Activated naive CD8-positive, alpha-beta T cell treated with anti-CD3 and anti-CD28 coated beads, Interleukin-2, amount 10 ng/mL, durations not matched to agents 7 days and 5 days (primary cell): ENCODE results near the gene PTH2R. TPM values are rescaled to one million over a fixed set of nuclear protein-coding genes. Genes with fewer than 3 reads are reported as not detected.
"Not testable (repeated sequence)": the region's sequence is repeated elsewhere in the genome, so short reads cannot be mapped to it uniquely, and the experiment has no call there.

Experiments used
- ATAC-seq: fragments of 150-1000 bp; cut with Tn5 transposase; one replicate; pipeline ENCODE4 v1.10.0; 2021; ENCODE audit warnings: low read depth, moderate library complexity
- POLR2A ChIA-PET: fragments of 350-600 bp; sonication (Branson Sonifier 250); formaldehyde crosslinking; loops from one replicate; lab custom pipeline; 2021; ENCODE audit warnings: antibody characterized with exemption; lab: Charles Lee
- DNase-seq: peaks from one replicate; pipeline ENCODE4 v3.0.0; 2021
- H3K27ac Mint-ChIP-seq: one replicate; pipeline ENCODE4 v1.8.0; 2022; ENCODE audit warnings: mild to moderate bottlenecking, mixed read lengths
- H3K27me3 Mint-ChIP-seq: one replicate; pipeline ENCODE4 v1.8.0; 2022; ENCODE audit warnings: mild to moderate bottlenecking, moderate library complexity, mixed read lengths
- H3K36me3 Mint-ChIP-seq: one replicate; pipeline ENCODE4 v1.8.0; 2021; ENCODE audit warnings: mild to moderate bottlenecking, mixed read lengths
- H3K4me1 Mint-ChIP-seq: one replicate; pipeline ENCODE4 v1.8.0; 2021; ENCODE audit warnings: mixed read lengths
- H3K4me3 Mint-ChIP-seq: one replicate; pipeline ENCODE4 v1.8.0; 2022; ENCODE audit warnings: mild to moderate bottlenecking, moderate library complexity, mixed read lengths
- H3K9me3 Mint-ChIP-seq: one replicate; pipeline ENCODE4 v1.8.0; 2021; ENCODE audit warnings: mixed read lengths
- total RNA-seq, 2 experiments: library from RNA; stranded (reverse); gene quantifications; one replicate each; pipeline ENCODE4 v1.2.3, GENCODE V29; 2021

PTH2R gene
- total RNA-seq, 2 experiments from 2014 or later = 0.11 to 0.22 TPM

- H3K9me3 Mint-ChIP-seq = peaks cover 3% of the 10 kb centered on the region
- no peaks in the 10 kb centered on the region for H3K4me1 Mint-ChIP-seq
- DNase-seq (no peak), ATAC-seq (no peak)
- H3K36me3 Mint-ChIP-seq = no peaks in the 10 kb centered on the region
- peaks cover 2% of the 10 kb centered on the region for H3K27me3 Mint-ChIP-seq
- no peak overlapping the region for H3K27ac Mint-ChIP-seq
- H3K4me3 Mint-ChIP-seq = no peak overlapping the region
- POLR2A ChIA-PET = no interaction called here
Measured at GRCh38 chr2:208511016-208511415, 104.4 kb downstream of the PTH2R start.

- Mint-ChIP-seq H3K36me3 (no peaks in the 10 kb centered on the region), H3K4me1 (no peaks in the 10 kb centered on the region), H3K27me3 (peaks cover 2% of the 10 kb centered on the region), H3K4me3 (no peak overlapping the region), H3K9me3 (peaks cover 2% of the 10 kb centered on the region), H3K27ac (no peak overlapping the region)
- ATAC-seq = no peak
- POLR2A ChIA-PET = no interaction called here
- DNase-seq = no peak
Measured at GRCh38 chr2:208511573-208511972, 105.0 kb downstream of the PTH2R start.

- Mint-ChIP-seq H3K4me1 (no peaks in the 10 kb centered on the region), H3K27me3 (peaks cover 2% of the 10 kb centered on the region), H3K4me3 (no peak overlapping the region), H3K36me3 (no peaks in the 10 kb centered on the region), H3K9me3 (peaks cover 3% of the 10 kb centered on the region), H3K27ac (no peak overlapping the region)
- POLR2A ChIA-PET = no interaction called here
- DNase-seq (no peak), ATAC-seq (no peak)
Measured at GRCh38 chr2:208515099-208515498, 108.5 kb downstream of the PTH2R start.

GRCh38 chr2:208523069-208523468 lies 116.5 kb downstream of the PTH2R start:
- ATAC-seq, H3K9me3 Mint-ChIP-seq, H3K27me3 Mint-ChIP-seq, H3K4me3 Mint-ChIP-seq, DNase-seq, H3K4me1 Mint-ChIP-seq, H3K36me3 Mint-ChIP-seq, H3K27ac Mint-ChIP-seq, POLR2A ChIA-PET: not testable (repeated sequence)

- H3K4me1 Mint-ChIP-seq, H3K9me3 Mint-ChIP-seq, ATAC-seq, DNase-seq, POLR2A ChIA-PET, H3K4me3 Mint-ChIP-seq, H3K36me3 Mint-ChIP-seq, H3K27ac Mint-ChIP-seq, H3K27me3 Mint-ChIP-seq: not testable (repeated sequence)
Measured at GRCh38 chr2:208525165-208525564, 118.6 kb downstream of the PTH2R start.

- POLR2A ChIA-PET = no interaction called here
- Mint-ChIP-seq H3K27ac (no peak overlapping the region), H3K4me1 (no peaks in the 10 kb centered on the region), H3K9me3 (no peaks in the 10 kb centered on the region), H3K27me3 (no peaks in the 10 kb centered on the region), H3K36me3 (no peaks in the 10 kb centered on the region), H3K4me3 (no peak overlapping the region)
- no peak for DNase-seq
- no peak for ATAC-seq
Measured at GRCh38 chr2:208529796-208530195, 123.2 kb downstream of the PTH2R start.

- DNase-seq = no peak
- Mint-ChIP-seq H3K4me3 (no peak overlapping the region), H3K27me3 (no peaks in the 10 kb centered on the region), H3K9me3 (peaks cover 2% of the 10 kb centered on the region), H3K27ac (no peak overlapping the region), H3K4me1 (no peaks in the 10 kb centered on the region), H3K36me3 (no peaks in the 10 kb centered on the region)
- POLR2A ChIA-PET = no interaction called here
- no peak for ATAC-seq
Measured at GRCh38 chr2:208531361-208531760, 124.8 kb downstream of the PTH2R start.

GRCh38 chr2:208535578-208535977 lies 129.0 kb downstream of the PTH2R start:
- H3K4me3 Mint-ChIP-seq, H3K9me3 Mint-ChIP-seq, POLR2A ChIA-PET, H3K36me3 Mint-ChIP-seq, H3K4me1 Mint-ChIP-seq, DNase-seq, H3K27me3 Mint-ChIP-seq, H3K27ac Mint-ChIP-seq, ATAC-seq: not testable (repeated sequence)

GRCh38 chr2:208541461-208541988 lies 134.9 kb downstream of the PTH2R start:
- Mint-ChIP-seq H3K36me3 (no peaks in the 10 kb centered on the region), H3K9me3 (no peaks in the 10 kb centered on the region), H3K4me1 (no peaks in the 10 kb centered on the region), H3K27ac (no peak overlapping the region), H3K27me3 (no peaks in the 10 kb centered on the region), H3K4me3 (no peak overlapping the region)
- POLR2A ChIA-PET = no interaction called here
- no peak for DNase-seq
- ATAC-seq = no peak

GRCh38 chr2:208541989-208542464 lies 135.4 kb downstream of the PTH2R start:
- POLR2A ChIA-PET = no interaction called here
- Mint-ChIP-seq H3K27ac (no peak overlapping the region), H3K27me3 (no peaks in the 10 kb centered on the region), H3K9me3 (no peaks in the 10 kb centered on the region), H3K4me1 (no peaks in the 10 kb centered on the region), H3K36me3 (no peaks in the 10 kb centered on the region), H3K4me3 (no peak overlapping the region)
- ATAC-seq (no peak), DNase-seq (no peak)

GRCh38 chr2:208542465-208543041 lies 136.0 kb downstream of the PTH2R start:
- DNase-seq (no peak), ATAC-seq (no peak)
- Mint-ChIP-seq H3K4me3 (no peak overlapping the region), H3K27ac (no peak overlapping the region), H3K36me3 (no peaks in the 10 kb centered on the region), H3K4me1 (no peaks in the 10 kb centered on the region), H3K9me3 (no peaks in the 10 kb centered on the region), H3K27me3 (no peaks in the 10 kb centered on the region)
- POLR2A ChIA-PET = no interaction called here

Other genes with a start within 250 kb of the PTH2R start
- not detected for gene CRYGA, start 243.2 kb upstream of the PTH2R start, total RNA-seq
- gene C2orf80, start 216.8 kb upstream of the PTH2R start, total RNA-seq = not detected
- gene IDH1, start 151.7 kb upstream of the PTH2R start, total RNA-seq = 10 to 100 TPM; 29.5 to 30.0 TPM
- gene PIKFYVE, start 140.5 kb upstream of the PTH2R start, total RNA-seq = 10 to 100 TPM; 38.7 to 39.8 TPM